IPS-18c (cell line): Measurements from ENCODE around the gene CLIC4.
"Not testable (repeated sequence)": the region's sequence is repeated elsewhere in the genome, so short reads cannot be mapped to it uniquely, and the experiment has no call there.

Source experiments
- H3K4me3 ChIP-seq: 2 replicates; pipeline ENCODE4 v1.7.0; 2013; ENCODE audit warnings: low read depth, mild to moderate bottlenecking, low read length, moderate library complexity; ENCODE audit not compliant: insufficient read depth
- H3K9me3 ChIP-seq: one replicate; pipeline ENCODE4 v1.6.1; 2013; ENCODE audit warnings: mild to moderate bottlenecking, low read length, moderate library complexity; ENCODE audit not compliant: control insufficient read depth, insufficient read depth

CLIC4 gene

DNA sequence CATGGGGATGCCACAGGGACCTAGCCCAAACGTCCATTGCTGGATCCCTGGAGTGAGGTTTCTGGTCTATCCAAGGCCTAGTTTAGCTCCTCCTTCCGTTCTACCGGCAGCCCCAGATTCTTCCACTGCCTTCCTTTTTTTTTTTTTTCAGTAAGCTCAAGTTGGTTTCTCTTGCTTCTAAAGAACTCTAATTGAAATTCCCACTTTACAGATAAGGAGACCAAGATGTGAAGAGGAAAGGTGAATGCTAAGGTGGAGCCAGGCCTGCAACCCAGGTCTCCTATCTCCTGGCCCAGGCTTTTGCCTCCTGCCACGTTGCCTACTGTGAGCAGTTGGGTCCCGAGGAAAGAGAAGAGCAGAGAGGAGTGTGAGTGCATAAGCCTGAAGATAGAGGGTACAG is 31.5 kb upstream of the CLIC4 start:
- Histone ChIP-seq H3K4me3 (no peak overlapping the region), H3K9me3 (no peaks in the 10 kb centered on the region)

DNA sequence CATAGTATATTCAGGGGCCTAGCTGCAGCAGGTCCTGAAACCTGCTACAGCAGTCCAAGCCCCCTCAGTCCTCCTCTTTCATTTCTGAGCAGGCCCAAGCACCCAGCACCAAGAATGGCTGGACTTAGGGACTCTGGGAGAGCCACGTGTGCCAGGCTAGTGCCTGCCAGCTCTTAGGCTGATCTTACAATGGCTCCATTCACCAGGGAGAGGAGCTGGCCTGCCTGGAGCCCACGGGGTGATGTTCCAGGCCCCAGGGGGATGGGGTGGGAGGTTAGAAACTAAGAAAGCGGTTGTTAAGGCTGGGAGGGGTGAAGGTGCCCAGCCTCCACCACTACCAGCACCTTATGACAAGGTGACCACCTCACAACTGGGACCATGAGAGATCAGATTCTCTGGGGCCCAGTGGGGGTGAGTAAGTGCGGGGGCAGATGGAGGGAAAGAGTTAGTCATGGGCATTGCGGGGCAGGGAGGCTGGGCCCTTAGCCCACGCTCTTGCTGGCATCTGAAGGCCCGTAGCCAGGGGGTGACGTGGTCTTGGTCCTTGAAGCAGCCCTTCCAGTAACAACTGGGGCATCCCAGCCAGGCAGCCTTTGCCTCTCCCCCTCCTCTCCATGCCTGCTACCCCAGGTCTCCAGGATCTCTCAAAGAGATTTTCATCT is 30.3 kb upstream of the CLIC4 start:
- Histone ChIP-seq H3K4me3 (no peak overlapping the region), H3K9me3 (no peaks in the 10 kb centered on the region)

DNA sequence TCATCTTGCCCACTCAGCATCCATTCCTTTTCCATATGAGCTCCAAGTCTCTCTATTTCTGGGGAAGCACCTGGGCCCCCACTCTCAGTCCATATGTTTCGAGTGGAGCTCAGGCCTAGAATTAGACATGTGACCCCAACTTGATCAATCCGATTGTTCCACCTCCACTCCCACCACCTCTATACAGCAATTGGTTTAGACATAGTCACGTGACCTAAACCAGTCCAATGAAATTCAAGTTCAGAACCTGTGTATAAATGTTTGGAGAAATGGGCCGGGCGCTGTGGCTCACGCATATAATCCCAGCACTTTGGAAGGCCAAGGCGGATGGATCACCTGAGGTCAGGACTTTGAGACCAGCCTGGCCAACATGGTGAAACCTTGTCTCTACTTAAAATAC is 29.6 kb upstream of the CLIC4 start:
- no peaks in the 10 kb centered on the region for H3K9me3 ChIP-seq

DNA sequence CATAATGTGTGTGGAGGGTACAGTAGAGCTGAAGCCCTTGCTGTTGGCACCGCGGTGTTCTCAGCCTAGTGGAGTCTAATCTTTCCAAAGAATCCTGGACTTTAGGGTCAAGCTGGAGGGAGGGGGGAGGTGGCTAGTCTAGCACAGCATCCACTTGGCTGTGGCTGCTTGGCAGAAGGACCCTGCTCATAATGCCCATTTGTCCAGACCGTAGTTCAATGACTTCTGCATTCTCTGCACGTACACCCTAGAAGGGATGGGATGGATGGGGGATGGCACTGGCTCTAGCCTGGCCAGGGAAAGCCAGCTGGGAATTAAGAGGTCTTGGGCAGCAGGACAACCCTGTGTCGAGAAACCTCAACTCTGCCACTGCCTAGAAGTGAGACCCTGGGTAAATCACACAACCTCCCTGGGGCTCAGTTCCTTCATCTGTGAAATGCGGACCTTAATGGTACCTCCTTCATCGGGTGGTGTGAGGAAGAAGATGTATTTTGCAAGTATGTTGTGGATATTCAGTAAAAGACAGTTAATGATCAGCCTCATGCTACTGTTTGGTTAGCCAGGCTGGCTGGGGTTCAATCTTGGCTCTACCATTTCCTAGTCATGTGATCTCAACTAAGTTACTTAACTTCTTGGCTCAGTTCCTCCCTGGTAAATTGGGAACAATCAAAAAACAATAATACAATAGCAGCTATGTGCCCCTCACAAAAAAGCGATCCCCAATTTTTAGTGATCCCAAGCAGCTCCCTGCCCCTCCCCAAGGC is 27.2 kb upstream of the CLIC4 start:
- Histone ChIP-seq H3K9me3 (no peaks in the 10 kb centered on the region), H3K4me3 (no peak overlapping the region)

More for the DNA sequence above, 29.6 kb upstream of the CLIC4 start:
- H3K4me3 ChIP-seq, result no peak overlapping the region

DNA sequence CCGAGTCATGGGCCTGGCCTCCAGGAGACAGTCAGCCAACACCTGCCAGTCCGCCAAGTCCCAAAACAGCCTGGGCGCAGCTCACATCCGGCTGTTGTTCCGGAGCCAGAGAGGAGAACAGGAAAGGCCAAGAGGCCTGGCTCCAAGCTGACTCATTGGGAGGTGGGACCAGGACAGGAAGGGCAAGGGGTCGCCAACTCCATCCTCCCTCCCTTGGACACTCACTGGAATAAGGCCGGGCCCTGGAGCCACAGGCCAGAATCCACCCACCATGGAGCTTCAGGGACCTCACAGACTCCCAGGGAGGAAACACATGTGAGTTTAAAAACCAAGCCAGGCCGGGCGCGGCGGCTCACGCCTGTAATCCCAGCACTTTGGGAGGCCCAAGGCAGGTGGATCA is 25.1 kb upstream of the CLIC4 start:
- Histone ChIP-seq H3K9me3 (no peaks in the 10 kb centered on the region), H3K4me3 (no peak overlapping the region)

DNA sequence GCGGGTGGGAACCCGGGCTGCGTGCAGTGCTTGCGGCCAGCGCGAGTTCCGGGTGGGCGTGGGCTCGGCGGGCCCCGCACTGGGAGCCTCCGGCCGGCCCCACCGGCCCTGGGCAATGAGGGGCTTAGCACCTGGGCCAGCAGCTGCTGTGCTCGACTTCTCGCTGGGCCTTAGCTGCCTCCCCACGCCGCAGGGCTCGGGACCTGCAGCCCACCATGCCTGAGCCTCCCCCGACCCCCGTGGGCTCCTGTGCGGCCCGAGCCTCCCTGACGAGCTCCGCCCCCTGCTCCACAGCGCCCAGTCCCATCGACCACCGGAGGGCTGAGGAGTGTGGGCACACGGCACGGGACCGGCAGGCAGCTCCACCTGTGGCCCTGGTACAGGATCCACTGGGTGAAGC is 23.7 kb upstream of the CLIC4 start:
- Histone ChIP-seq H3K4me3 (no peak overlapping the region), H3K9me3 (no peaks in the 10 kb centered on the region)

DNA sequence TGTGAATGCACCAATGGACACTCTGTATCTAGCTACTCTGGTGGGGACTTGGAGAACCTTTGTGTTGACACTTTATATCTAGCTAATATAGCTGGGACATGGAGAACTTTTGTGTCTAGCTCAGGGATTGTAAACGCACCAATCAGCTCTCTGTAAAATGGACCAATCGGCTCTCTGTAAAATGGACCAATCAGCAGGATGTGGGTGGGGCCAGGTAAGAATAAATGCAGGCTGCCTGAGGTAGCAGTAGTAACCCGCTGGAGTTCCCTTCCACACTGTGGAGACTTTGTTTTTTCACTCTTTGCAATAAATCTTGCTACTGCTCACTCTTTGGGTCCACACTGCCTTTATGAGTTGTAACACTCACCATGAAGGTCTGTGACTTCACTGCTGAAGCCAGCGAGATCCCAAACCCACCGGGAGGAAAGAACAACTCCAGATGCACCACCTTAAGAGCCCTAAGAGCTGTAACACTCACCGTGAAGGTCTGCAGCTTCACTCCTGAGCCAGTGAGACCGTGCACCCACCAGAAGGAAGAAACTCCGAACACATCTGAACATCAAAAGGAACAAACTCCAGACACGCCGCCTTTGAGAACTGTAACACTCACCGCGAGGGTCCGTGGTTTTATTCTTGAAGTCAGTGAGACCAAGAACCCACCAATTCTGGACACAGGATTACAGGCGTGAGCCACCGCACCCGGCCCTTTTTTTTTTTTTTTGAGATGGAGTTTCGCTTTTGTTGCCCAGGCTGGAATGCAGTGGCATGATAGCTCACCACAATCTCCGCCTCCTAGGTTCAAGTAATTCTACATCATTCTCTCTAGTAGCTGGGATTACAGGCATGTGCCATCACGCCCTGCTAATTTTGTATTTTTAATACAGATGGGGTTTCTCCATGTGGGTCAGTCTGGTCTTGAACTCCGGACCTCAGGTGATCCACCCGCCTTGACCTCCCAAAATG is 22.9 kb upstream of the CLIC4 start:
- H3K9me3 ChIP-seq, H3K4me3 ChIP-seq: not testable (repeated sequence)

DNA sequence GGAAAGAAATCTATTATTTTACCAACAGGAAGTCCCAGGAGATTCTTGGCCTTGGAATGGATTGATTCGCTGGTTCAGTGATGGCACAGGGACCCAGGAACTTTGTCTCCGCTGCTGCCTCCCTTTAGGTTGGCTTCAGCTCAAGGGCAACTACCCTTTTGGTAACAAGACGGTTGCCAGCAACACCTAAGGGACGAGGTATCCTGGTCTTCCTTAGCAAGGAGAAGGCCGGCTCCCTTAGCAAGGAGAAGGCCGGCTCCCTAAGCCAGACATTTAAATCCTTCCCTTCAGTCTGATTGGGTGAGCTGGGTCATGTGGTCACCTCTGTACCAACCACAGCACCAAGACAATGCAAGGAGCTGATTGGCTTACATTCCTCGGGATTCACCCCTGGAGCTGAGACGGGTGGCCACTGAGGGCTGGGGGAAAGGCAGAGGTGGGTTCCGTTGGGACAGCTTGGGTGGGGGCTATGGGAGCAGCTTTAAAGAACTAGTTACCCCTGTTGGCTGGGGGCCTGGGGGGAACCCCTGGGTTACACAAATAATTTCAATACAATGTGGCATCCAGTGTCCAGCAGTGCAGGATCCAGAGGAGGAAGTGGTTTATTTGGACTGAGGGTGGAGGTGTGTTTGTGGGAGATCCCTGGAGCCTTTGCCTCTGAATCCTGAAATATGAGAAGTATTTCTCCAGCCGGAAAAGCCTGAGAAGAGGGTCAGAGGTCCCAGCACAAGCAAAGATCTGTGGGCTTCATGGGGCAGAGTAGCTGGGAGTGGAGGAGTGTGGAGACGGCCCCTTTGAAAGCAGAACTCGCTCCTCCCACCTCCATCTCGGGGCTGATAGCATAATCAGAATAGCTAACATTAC is 20.7 kb upstream of the CLIC4 start:
- no peak overlapping the region for H3K4me3 ChIP-seq
- H3K9me3 ChIP-seq, result no peaks in the 10 kb centered on the region

DNA sequence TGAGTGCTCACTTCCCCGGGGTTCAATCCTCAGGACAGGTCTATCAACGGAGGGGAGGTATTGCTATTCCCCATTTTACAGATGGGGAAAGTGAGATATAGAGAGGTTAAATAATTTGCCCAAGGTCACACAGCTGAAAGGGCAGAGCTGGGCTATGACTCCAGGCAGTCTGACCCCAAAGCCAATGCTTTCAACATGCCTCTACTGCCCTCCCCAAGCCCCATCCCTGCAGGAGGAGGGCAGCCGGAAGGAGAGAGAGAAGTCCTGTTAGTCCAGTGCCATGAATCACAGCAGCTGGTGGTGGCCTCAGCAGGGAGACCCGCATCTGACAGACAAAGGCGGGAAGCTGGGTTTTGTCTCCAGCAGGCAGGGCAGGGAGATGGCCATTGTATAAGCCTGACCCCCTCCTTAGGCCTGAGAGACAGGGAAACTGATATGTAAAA is 20.0 kb upstream of the CLIC4 start:
- Histone ChIP-seq H3K4me3 (no peak overlapping the region), H3K9me3 (no peaks in the 10 kb centered on the region)

DNA sequence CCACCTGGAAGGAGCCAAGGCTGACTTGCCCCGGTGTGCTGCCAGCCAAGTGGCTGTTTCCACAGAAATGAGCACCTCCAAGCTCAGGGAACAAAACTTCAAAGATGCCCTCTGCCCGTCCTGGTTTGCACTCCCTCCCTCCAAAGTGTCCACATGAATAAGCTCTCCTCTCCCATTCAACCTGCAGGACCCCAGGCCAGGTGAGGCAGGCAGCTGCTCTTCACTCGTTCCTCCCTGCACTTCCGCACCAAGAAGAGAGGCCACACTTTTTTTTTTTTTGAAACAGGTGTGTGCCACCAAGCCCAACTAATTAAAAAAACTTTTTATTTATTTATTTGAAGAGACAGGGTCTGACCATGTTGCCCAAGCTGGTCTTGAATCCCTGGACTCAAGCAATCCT is 18.5 kb upstream of the CLIC4 start:
- Histone ChIP-seq H3K4me3 (no peak overlapping the region), H3K9me3 (no peaks in the 10 kb centered on the region)

DNA sequence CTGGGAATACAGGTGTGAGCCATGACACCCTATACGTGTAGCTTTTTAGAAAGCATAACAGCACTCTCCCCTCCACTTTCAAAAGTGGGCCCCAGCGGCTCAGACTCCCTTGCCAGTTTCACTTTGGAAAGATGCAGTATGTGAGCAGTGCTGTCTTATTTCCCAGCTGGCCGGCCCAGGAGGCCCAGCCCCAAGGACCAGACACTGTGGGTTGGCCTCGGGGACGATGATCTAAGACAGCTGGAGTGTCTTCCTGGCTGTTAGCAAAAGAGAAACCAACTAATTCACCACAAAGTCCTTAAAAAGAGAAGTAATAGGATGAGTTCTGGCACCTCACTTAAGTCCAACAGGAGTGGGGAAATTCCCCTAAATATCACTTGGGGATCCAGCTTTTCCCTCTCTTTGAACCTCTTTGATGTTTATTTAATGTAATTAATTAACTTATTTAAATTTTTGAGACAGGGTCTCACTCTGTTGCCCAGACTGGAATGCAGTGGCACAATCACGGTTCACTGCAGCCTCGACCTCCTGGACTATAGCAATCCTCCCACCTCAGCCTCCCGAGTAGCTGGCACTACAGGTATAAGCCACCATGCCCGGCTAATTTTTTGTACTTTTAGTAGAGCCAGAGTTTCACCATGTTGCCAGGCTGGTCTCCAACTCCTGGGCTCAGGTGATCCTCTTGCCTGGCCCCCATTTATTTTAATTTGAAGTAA is 17.6 kb upstream of the CLIC4 start:
- Histone ChIP-seq H3K9me3 (no peaks in the 10 kb centered on the region), H3K4me3 (no peak overlapping the region)

DNA sequence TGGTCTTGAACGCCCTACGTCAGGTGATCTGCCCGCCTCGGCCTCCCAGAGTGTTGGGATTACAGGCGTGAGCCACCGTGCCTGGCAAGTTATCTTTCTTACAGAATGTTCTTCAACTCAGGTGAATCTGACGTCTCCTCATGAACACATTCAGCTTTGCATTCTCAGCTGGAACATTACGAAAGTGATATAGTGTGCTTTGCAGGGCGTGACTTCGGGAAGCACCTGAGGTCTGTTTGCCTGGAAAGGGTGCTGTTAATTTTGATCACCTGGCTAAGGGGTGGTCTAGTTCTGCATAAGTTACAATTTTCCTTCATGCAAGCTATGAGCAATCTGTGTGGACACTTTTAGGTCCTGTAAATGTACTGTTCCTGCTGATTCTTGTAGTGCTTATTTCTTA is 16.3 kb upstream of the CLIC4 start:
- H3K4me3 ChIP-seq, result no peak overlapping the region
- H3K9me3 ChIP-seq, result no peaks in the 10 kb centered on the region

DNA sequence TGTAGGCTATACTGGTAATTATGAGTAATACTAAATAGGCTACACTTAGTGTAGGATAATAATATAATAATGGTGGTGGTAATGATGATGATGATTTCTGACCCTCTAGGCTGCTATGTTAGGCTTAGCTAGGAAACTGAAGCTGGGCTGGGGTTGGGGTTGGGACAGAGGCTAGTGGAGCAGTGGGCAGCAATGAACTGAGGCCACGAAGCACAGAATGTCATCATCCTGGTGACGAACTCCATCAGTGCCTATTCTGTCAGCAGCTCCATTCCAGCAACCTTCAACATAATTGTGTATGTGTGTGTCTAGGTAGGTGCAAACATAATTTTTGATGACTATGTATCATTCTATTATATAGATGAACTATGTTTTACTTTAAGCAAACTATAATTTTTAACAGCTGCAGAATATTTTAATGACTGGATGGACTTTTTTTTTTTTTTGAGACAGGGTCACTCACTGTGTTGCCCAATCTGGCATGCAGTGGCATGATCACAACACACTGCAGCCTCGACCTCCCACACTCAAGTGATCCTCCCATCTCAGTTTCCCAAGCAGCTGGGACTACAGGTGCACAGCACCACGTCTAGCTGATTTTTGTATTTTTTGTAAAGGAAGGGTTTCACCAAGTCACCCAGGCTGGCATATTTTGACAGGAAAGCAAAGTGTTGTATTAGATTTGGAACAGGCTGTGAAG is 12.9 kb upstream of the CLIC4 start:
- H3K4me3 ChIP-seq, result no peak overlapping the region
- H3K9me3 ChIP-seq, result no peaks in the 10 kb centered on the region

DNA sequence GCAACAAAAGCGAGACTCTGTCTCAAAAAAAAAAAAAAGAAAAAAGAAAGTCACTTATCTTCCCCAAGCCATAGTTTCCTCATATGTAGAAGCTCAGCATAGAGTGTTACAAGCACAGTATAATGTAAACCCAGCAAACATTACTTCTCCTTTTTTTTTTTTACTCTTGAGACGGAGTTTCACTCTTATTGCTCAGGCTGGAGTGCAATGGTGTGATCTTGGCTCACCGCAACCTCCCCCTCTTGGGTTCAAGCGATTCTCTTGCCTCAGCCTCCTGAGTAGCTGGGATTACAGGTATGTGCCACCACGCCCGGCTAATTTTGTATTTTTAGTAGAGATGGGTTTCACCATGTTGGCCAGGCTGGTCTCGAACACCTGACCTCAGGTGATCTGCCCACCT is 11.9 kb upstream of the CLIC4 start:
- H3K4me3 ChIP-seq, H3K9me3 ChIP-seq: not testable (repeated sequence)

DNA sequence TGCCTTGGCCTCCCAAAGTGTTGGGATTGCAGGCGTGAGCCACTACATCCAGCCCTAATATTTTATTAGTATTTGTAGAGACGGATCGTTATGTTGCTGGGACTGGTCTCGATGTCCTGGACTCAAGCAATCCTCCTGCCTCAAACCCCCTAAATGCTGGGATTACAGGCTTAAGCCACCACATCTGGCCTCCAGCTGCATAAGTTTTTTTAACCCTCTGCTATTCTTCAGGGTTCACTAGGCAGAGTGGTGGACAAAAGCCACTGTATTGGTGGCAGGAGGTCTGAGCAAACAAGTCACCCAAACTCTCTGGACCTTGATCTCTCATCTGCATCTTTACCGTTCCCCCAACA is 10.1 kb upstream of the CLIC4 start:
- Histone ChIP-seq H3K4me3 (no peak overlapping the region), H3K9me3 (no peaks in the 10 kb centered on the region)
